ENCODE data around the gene ARSK. TPM values are rescaled to one million over a fixed set of nuclear protein-coding genes. Genes with fewer than 3 reads are reported as not detected.
"Not testable (repeated sequence)": the region's sequence is repeated elsewhere in the genome, so short reads cannot be mapped to it uniquely, and the experiment has no call there.

Gene ARSK
- total RNA-seq, 4 donors from 2014 or later, result 3.0 to 9.5 (median 6.1) TPM

- ATAC-seq (ENCODE audit: low FRiP score), result no peak
- TF ChIP-seq CTCF (IDR thresholded peaks at IDR 0.05), result peak in 1 of 3 donors; percentile 28
- DNase-seq (ENCODE audit: low spot score), result no peak
These were observed 89.6 kb downstream of the ARSK start for GRCh38 chr5:95644351-95645042.

GRCh38 chr5:95646226-95646568 is 91.3 kb downstream of the ARSK start:
- ATAC-seq (ENCODE audit: low FRiP score); DNase-seq (ENCODE audit: low spot score): not testable (repeated sequence)

- DNase-seq (ENCODE audit: low spot score) (peak; percentile 96), ATAC-seq (ENCODE audit: low FRiP score) (peak; percentile 100)
- TF ChIP-seq CTCF (IDR thresholded peaks at IDR 0.05), result no peak
These were observed 91.9 kb downstream of the ARSK start, which contains the start of gene RFESD for GRCh38 chr5:95646569-95647431. Gene RFESD, plus strand, starts transcription at chr5:95646777. Its CDS starts 5,495 bp downstream, at chr5:95652272.

DNA sequence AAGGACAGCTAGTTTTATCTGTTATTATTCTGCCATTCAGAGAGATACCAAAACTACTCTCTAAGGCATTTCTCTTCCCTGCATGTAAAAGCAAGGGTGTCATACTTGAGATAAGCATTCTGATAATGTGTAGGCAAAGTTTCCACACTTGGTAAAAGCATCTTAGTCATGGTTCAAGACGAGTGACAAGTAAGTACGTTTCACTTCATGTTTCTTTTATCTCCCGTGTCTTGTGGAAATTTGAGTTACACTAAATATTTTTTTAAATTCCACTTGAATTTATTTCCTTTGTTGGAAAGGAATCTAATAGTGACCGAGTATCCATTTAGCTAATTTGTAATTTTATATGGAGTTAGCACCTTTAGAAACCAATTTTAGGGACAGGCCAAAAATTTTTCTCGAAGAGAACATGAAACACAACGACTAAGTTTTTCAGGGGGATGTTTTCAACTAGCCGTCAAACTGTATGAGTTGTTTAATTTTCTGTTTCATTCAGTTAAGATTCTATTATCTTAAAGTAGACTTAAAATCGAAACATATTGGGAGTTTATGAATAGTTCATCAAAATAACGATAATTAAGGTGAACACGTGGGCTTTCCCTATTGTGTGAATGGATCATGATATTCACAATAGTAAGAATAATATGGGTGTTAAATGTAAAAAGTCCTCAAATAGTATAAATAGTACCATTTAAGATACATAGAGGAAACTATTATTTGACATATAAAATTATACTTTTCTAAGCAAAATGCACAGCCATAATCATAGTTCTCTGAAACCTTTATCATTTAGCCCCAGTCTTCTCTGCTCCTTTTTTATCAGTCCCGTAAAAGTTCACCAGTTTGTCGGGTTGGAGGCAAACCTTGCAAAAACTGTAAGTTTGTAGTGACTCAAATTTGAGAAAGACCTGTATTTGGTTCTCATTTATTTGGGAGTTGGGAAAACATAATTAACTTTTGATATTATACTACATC is 93.3 kb downstream of the ARSK start:
- DNase-seq (ENCODE audit: low spot score), result no peak
- TF ChIP-seq CTCF (IDR thresholded peaks at IDR 0.05), result no peak
- no peak for ATAC-seq (ENCODE audit: low FRiP score)

- TF ChIP-seq CTCF (IDR thresholded peaks at IDR 0.05), result no peak
- DNase-seq (ENCODE audit: low spot score) (no peak), ATAC-seq (ENCODE audit: low FRiP score) (no peak)
These were observed 94.4 kb downstream of the ARSK start for GRCh38 chr5:95649274-95649673.

DNA sequence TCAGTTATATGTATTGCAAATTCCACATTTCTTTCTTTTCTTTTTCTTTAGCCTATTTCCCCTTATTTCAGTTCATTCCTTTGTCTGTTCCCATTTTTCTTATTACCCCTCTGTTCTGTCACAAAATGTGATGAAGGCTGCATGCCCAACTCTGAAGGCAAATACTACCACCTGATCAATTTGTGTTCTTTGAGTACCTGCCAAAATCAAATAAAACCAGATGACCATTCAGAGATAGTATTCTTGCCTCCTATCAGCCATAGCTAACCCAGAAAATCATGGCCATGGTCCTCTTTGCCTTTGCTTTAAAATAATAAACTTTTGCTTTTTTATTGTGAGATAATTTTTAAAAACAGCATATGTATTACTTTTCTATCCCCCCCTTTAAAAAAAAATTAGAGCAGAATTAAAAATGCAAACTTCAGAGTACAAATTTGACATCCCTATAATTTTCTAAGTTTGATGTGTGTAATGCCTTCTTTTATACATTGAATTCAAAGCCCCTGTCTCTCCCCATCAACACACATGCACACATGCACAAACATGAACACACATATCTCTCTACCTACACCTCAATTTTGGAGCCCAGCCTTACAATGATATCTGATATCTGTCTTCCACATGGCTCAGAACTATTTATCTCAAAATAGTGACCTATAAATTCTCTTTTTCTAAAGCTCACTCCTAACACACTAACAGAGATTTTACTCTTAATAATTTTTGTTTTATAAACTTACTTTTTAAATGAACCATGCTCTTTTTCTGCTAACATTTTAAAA is 95.1 kb downstream of the ARSK start:
- TF ChIP-seq CTCF (IDR thresholded peaks at IDR 0.05), result no peak
- ATAC-seq (ENCODE audit: low FRiP score), result no peak
- no peak for DNase-seq (ENCODE audit: low spot score)

Measured in omental fat pad (tissue), 4 donors.